Nephron (organoid): Measurements from ENCODE around the gene NRP2.

Source experiments
- H3K27ac Mint-ChIP-seq, 3 experiments: 2 replicates each; pipeline ENCODE4 v1.8.0; 2020; ENCODE audit warnings: mixed read lengths in 3 of 3, mild to moderate bottlenecking in 2 of 3, moderate library complexity in 1 of 3
- H3K27me3 Mint-ChIP-seq: 2 replicates; pipeline ENCODE4 v1.8.0; 2021; ENCODE audit warnings: low read depth, mild to moderate bottlenecking, moderate library complexity, mixed read lengths
- H3K36me3 Mint-ChIP-seq: 2 replicates; pipeline ENCODE4 v1.8.0; 2020; ENCODE audit warnings: low read depth, mixed read lengths
- H3K4me1 Mint-ChIP-seq: 2 replicates; pipeline ENCODE4 v1.8.0; 2020; ENCODE audit warnings: mixed read lengths
- H3K4me3 Mint-ChIP-seq, 3 experiments: 2 replicates each; pipeline ENCODE4 v1.8.0; 2020; ENCODE audit warnings: mild to moderate bottlenecking in 3 of 3, mixed read lengths in 3 of 3, moderate library complexity in 2 of 3
- H3K9me3 Mint-ChIP-seq: 2 replicates; pipeline ENCODE4 v1.8.0; 2020; ENCODE audit warnings: mixed read lengths
- TF ChIP-seq, protein P1 (sequence below), 3 experiments: fragments of 200-600 bp; sonication (generic); IDR thresholded peaks; one replicate each; pipeline ENCODE4 v1.5.0; 2021; ENCODE audit warnings: antibody characterized with exemption in 3 of 3; ENCODE audit not compliant: unreplicated experiment in 3 of 3

The NRP2 gene

DNA sequence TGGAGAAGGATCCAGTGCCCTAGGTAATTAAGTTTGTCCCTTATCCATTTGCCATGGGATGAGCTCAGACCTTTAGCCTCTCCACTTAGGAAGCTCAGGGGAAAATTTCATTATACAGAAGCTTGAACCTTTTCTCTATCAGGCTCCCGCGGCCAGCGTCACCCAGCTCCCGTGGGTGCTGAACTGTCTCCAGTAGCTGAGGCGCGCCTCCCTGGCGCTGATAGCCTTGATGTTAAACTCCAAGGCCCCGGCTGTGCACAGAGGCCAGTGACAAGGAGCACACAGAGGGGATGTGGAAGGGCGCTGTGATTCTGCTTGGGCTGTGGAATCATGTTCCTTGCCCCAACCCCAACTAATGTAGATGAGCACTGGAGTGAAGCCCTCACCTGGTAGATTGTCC, 50.8 kb downstream of the NRP2 start:
- H3K27me3 Mint-ChIP-seq, result no peaks in the 10 kb centered on the region
- TF ChIP-seq, protein P1, sequence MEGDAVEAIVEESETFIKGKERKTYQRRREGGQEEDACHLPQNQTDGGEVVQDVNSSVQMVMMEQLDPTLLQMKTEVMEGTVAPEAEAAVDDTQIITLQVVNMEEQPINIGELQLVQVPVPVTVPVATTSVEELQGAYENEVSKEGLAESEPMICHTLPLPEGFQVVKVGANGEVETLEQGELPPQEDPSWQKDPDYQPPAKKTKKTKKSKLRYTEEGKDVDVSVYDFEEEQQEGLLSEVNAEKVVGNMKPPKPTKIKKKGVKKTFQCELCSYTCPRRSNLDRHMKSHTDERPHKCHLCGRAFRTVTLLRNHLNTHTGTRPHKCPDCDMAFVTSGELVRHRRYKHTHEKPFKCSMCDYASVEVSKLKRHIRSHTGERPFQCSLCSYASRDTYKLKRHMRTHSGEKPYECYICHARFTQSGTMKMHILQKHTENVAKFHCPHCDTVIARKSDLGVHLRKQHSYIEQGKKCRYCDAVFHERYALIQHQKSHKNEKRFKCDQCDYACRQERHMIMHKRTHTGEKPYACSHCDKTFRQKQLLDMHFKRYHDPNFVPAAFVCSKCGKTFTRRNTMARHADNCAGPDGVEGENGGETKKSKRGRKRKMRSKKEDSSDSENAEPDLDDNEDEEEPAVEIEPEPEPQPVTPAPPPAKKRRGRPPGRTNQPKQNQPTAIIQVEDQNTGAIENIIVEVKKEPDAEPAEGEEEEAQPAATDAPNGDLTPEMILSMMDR (IDR thresholded peaks at IDR 0.05; ENCODE audit: unreplicated experiment in 3 of 3), result no peak

DNA sequence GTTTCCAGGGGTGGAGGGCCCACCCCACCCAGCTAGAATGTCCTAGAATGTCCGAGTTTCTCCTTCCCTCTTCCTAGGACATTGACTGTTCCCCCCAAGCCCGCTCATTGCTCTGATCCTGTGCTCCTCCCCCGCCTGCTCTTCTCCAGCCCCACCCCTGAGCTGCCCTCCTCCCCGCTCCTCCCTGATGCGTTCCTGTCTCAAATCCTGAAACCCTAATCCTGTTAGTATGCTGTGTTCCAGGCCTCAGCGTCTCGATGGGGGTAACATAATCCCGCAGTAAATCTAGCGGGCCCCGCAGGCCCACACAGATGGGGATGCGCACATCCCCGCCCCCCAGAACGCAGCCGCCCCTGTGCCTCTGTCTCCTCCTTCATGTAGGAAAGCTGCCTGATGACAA, 51.3 kb downstream of the NRP2 start:
- H3K27ac Mint-ChIP-seq, result peak overlapping the region; percentile 94 to 98 (median 97)

More for the DNA sequence above, 50.8 kb downstream of the NRP2 start:
- peaks cover 69% of the 10 kb centered on the region for H3K4me1 Mint-ChIP-seq
- peak overlapping the region; percentile 94 to 98 (median 97) for H3K27ac Mint-ChIP-seq
- peaks cover 51% of the 10 kb centered on the region for H3K36me3 Mint-ChIP-seq
- no peaks in the 10 kb centered on the region for H3K9me3 Mint-ChIP-seq
- H3K4me3 Mint-ChIP-seq, result no peak overlapping the region

DNA sequence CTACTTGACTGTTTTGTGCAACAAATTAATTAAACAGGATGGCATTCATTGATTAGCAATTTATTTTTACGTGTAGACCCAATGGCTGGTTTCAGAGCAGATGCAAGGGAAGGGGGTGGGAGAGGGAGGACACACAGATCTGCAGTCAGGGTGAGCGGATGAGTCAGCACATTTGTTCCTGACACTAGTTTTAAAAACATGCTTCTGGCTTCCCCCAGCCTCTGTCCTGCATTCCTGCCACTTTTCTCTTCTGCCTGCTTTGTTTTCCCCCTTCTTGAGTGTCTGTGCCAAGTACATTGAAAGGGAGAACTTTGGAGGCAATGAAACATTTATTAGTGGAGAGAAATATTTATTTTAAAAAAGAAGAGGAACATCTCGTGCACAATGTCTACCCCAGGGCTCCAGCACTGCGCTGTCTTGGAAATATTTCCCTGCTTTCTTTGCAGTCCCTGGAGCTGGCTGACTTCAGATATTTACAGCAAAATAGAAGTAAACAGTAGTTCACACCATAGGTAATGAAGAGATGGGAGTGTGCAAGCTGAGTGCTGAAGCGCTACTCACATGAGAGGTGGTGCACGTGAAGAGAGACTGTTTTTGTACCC, 52.2 kb downstream of the NRP2 start:
- no peaks in the 10 kb centered on the region for H3K27me3 Mint-ChIP-seq
- H3K27ac Mint-ChIP-seq, result peak overlapping the region; percentile 94 to 98 (median 97)
- TF ChIP-seq, protein P1 (IDR thresholded peaks at IDR 0.05; ENCODE audit: unreplicated experiment in 3 of 3), result no peak
- peaks cover 53% of the 10 kb centered on the region for H3K36me3 Mint-ChIP-seq
- no peaks in the 10 kb centered on the region for H3K9me3 Mint-ChIP-seq
- peaks cover 71% of the 10 kb centered on the region for H3K4me1 Mint-ChIP-seq
- H3K4me3 Mint-ChIP-seq, result peak overlapping the region in 2 of 3 experiments; percentile 9 to 28

More for the DNA sequence above, 51.3 kb downstream of the NRP2 start:
- peak overlapping the region; percentile 33 to 55 (median 54) for H3K4me3 Mint-ChIP-seq
- peaks cover 50% of the 10 kb centered on the region for H3K36me3 Mint-ChIP-seq
- no peaks in the 10 kb centered on the region for H3K27me3 Mint-ChIP-seq
- H3K9me3 Mint-ChIP-seq, result no peaks in the 10 kb centered on the region
- H3K4me1 Mint-ChIP-seq, result peaks cover 72% of the 10 kb centered on the region
- TF ChIP-seq, protein P1 (IDR thresholded peaks at IDR 0.05; ENCODE audit: unreplicated experiment in 3 of 3), result no peak

DNA sequence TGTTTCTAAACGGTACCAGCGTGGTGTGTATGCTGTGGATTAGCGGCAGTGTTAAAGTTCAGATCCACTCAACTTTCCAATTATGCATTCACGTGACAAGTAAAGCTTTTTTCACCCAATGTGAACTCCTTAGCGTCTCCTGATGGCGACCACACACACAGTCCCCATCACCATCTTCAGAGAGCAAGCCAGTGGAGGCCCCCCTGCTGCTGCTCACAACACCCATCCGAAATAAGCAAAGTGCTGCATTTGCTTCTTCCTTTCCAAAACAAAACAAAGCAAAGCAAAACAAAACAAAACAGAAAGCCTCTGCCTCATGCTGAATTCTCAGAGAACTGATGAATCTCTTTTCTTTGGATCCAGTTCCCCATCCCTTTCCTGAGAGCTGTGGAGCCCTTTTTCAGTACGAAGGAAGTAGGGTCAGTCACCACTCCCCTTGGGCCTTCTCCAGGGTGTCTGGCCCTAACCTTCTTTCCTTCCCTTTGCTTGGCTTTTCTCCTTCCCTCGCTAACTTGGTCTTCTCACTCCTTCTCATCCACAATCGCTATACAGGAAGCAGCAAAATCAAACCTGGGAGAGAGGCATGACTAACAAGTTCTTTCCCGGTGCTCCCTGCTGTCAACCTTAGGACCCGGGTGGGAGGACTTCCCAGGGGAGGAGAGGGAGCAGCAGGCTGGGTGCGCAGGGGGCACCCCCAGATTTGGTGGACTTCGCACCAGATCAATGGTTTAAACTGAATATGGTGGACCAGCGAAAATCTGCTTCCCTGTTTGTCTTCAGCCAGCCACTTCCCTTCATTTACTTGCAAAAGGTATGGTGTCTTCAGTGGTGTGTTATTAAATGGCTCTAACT, 56.0 kb downstream of the NRP2 start:
- H3K4me3 Mint-ChIP-seq, result no peak overlapping the region
- peaks cover 36% of the 10 kb centered on the region for H3K4me1 Mint-ChIP-seq
- TF ChIP-seq, protein P1 (IDR thresholded peaks at IDR 0.05; ENCODE audit: unreplicated experiment in 3 of 3), result no peak
- H3K27me3 Mint-ChIP-seq, result no peaks in the 10 kb centered on the region
- H3K27ac Mint-ChIP-seq, result peak overlapping the region; percentile 64 to 87 (median 84)
- H3K9me3 Mint-ChIP-seq, result no peaks in the 10 kb centered on the region
- H3K36me3 Mint-ChIP-seq, result peaks cover 64% of the 10 kb centered on the region

DNA sequence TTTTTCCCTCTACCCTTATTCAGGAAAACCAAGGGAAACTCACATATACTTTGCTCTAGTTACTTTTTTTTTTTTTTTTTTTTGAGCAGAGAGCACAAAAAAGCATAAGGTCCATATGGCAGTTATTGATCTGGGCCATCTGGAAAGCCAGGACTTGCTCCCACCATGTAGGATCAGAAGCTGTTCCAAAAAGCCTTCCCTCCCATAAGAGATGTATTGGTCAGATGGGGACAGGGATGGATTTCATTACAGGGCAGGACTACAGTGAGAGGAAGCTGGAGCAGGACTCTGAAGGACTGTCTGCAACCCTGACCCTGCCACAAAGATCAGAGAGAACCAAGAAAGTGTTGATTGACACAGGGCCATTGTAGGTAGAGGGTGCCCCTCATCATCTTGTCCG, 57.3 kb downstream of the NRP2 start:
- Mint-ChIP-seq H3K4me3 (no peak overlapping the region), H3K4me1 (peaks cover 32% of the 10 kb centered on the region), H3K27ac (peak overlapping the region in 2 of 3 experiments; percentile 1 to 35), H3K36me3 (peaks cover 74% of the 10 kb centered on the region), H3K9me3 (no peaks in the 10 kb centered on the region), H3K27me3 (no peaks in the 10 kb centered on the region)
- TF ChIP-seq, protein P1 (IDR thresholded peaks at IDR 0.05; ENCODE audit: unreplicated experiment in 3 of 3), result no peak
